Body of pancreas (tissue), 4 donors: Measurements from ENCODE around the gene SLC35F4.

ENCODE experiments used
- CTCF ChIP-seq, 7 experiments: fragments of 450-650 bp in 4 of 7; fragments of 200-600 bp in 3 of 7; sonication (generic) in 3 of 7; IDR thresholded peaks; one replicate each; pipeline ENCODE4 v1.5.1; 2016 to 2019; ENCODE audit warnings: antibody characterized with exemption in 7 of 7
- POLR2A ChIP-seq, 3 donors: fragments of 450-650 bp; IDR thresholded peaks; one replicate each; pipeline ENCODE4 v1.6.1; 2016; ENCODE audit warnings: antibody characterized with exemption in 3 of 3, mild to moderate bottlenecking in 2 of 3

- no peak for TF ChIP-seq CTCF (IDR thresholded peaks at IDR 0.05)
- TF ChIP-seq POLR2A (IDR thresholded peaks at IDR 0.05), result no peak
Observed at GRCh38 chr14:57712698-57713097, 153.2 kb downstream of the SLC35F4 start.
